Sigmoid colon (tissue), 7 donors: ENCODE data around the gene CYP4F11. TPM values are rescaled to one million over a fixed set of nuclear protein-coding genes. Genes with fewer than 3 reads are reported as not detected.

ENCODE experiments used
- DNase-seq: peaks from one replicate; pipeline ENCODE4 v3.0.0-alpha.2; 2019
- H3K27ac ChIP-seq, 4 donors: fragments of 200-600 bp; sonication (generic); one replicate each; pipeline ENCODE4 v1.5.1; 2016 to 2019; ENCODE audit warnings: mild to moderate bottlenecking in 1 of 4
- H3K27me3 ChIP-seq, 3 donors: fragments of 200-600 bp; sonication (generic); one replicate each; pipeline ENCODE4 v1.5.1; 2019; ENCODE audit warnings: mild to moderate bottlenecking in 1 of 3
- H3K36me3 ChIP-seq, 4 donors: fragments of 200-600 bp; sonication (generic); one replicate each; pipeline ENCODE4 v1.5.1; 2016 to 2019
- H3K4me1 ChIP-seq, 4 donors: fragments of 200-600 bp; sonication (generic); one replicate each; pipeline ENCODE4 v1.5.1; 2017 to 2019
- H3K4me3 ChIP-seq, 4 donors: fragments of 200-600 bp; sonication (generic); one replicate each; pipeline ENCODE4 v1.5.1; 2017 to 2019; ENCODE audit warnings: mild to moderate bottlenecking in 2 of 4, moderate library complexity in 1 of 4
- H3K9me3 ChIP-seq, 4 donors: fragments of 200-600 bp in 3 of 4; sonication (generic) in 3 of 4; one replicate each; pipeline versions ENCODE4 v1.5.1 to v1.6.1; 2013 to 2019
- CTCF ChIP-seq, 4 experiments: fragments of 450-650 bp in 3 of 4; fragments of 200-600 bp in 1 of 4; IDR thresholded peaks; one replicate each; pipeline ENCODE4 v1.5.1; 2016 to 2019; ENCODE audit warnings: antibody characterized with exemption in 4 of 4, mild to moderate bottlenecking in 3 of 4, moderate library complexity in 2 of 4
- EP300 ChIP-seq, 4 donors: sonication (generic); formaldehyde crosslinking; IDR thresholded peaks; one replicate each; pipeline ENCODE4 v1.6.1; 2017; ENCODE audit warnings: antibody characterized with exemption in 4 of 4
- POLR2A ChIP-seq, 2 donors: fragments of 450-650 bp; IDR thresholded peaks; one replicate each; pipeline ENCODE4 v1.6.1; 2016; ENCODE audit warnings: antibody characterized with exemption in 2 of 2, mild to moderate bottlenecking in 2 of 2, moderate library complexity in 2 of 2
- POLR2AphosphoS5 ChIP-seq, 4 donors: sonication (generic); formaldehyde crosslinking; IDR thresholded peaks; one replicate each; pipeline ENCODE4 v1.6.1; 2017; ENCODE audit warnings: antibody characterized with exemption in 4 of 4
- WGBS, 2 donors: extraction: QIAGEN DNeasy Blood & Tissue Kit; methylation state at CpG; one replicate each; pipeline ENCODE4 v1.1.7; 2013; 5-methylcytosine and 5-hydroxymethylcytosine counted together
- intact Hi-C: fragments of 100-400 bp; cut with DNase I; formaldehyde crosslinking; loops from one replicate; pipeline ENCODE4 v1.15.1; 2023
- polyA plus RNA-seq, 3 donors: library from polyadenylated mRNA; stranded (reverse); fragments of 200-250 nt; gene quantifications; one replicate each; pipeline ENCODE4 v1.2.3, GENCODE V29; 2013
- total RNA-seq, 4 donors: library from RNA; depleted of rRNA; stranded (reverse); fragments of >200 nt; gene quantifications; one replicate each; pipeline ENCODE4 v1.1.0, GENCODE V29; 2016
- donor health status: healthy with polysubstance abuse.
- donor health status: Bipolar disorder and iron deficiency.
- donor health status: healthy.

The CYP4F11 gene
- total and polyA plus RNA-seq, 7 donors = 0.10 to 1.8 (median 0.67) TPM; not detected in 3

- no peaks in the 10 kb centered on the region for H3K4me1 ChIP-seq
- intact Hi-C loops = no loop called here
- no peak overlapping the region for H3K4me3 ChIP-seq
- no peak overlapping the region for H3K27ac ChIP-seq
- 82 to 88% methylated on average over 4 of the region's 4 CpGs for WGBS, 2 donors
- H3K9me3 ChIP-seq = peaks cover 0 to 8% (median 6%) of the 10 kb centered on the region in 4 donors
- H3K36me3 ChIP-seq = no peaks in the 10 kb centered on the region
- no peak for TF ChIP-seq CTCF (IDR thresholded peaks at IDR 0.05)
- no peak for TF ChIP-seq POLR2A (IDR thresholded peaks at IDR 0.05)
- no peak for TF ChIP-seq EP300 (IDR thresholded peaks at IDR 0.05)
- TF ChIP-seq POLR2AphosphoS5 (IDR thresholded peaks at IDR 0.05) = no peak
- DNase-seq = no peak
- peaks cover 0 to 19% (median 7%) of the 10 kb centered on the region in 3 donors for H3K27me3 ChIP-seq
These were observed 15.1 kb downstream of the CYP4F11 start for GRCh38 chr19:15919243-15919642.

GRCh38 chr19:15915109-15915508 is 19.2 kb downstream of the CYP4F11 start:
- H3K27me3 ChIP-seq = peaks cover 8 to 57% (median 31%) of the 10 kb centered on the region in 3 donors

GRCh38 chr19:15913830-15914229 is 20.5 kb downstream of the CYP4F11 start:
- no peak overlapping the region for H3K4me3 ChIP-seq
- no peak for TF ChIP-seq POLR2AphosphoS5 (IDR thresholded peaks at IDR 0.05)
- no peak for TF ChIP-seq EP300 (IDR thresholded peaks at IDR 0.05)
- TF ChIP-seq CTCF (IDR thresholded peaks at IDR 0.05) = no peak
- TF ChIP-seq POLR2A (IDR thresholded peaks at IDR 0.05) = no peak
- no peaks in the 10 kb centered on the region for H3K36me3 ChIP-seq
- no peak overlapping the region for H3K27ac ChIP-seq
- H3K27me3 ChIP-seq = peaks cover 8 to 69% (median 31%) of the 10 kb centered on the region in 3 donors
- DNase-seq = no peak
- intact Hi-C loops = no loop called here
- 90 to 96% methylated on average over 8 of the region's 8 CpGs for WGBS, 2 donors
- H3K4me1 ChIP-seq = peaks cover 0 to 7% (median 2%) of the 10 kb centered on the region in 4 donors
- H3K9me3 ChIP-seq = peaks cover 0 to 8% (median 8%) of the 10 kb centered on the region in 4 donors

More at GRCh38 chr19:15915109-15915508, 19.2 kb downstream of the CYP4F11 start:
- no peak for DNase-seq
- TF ChIP-seq EP300 (IDR thresholded peaks at IDR 0.05) (no peak), CTCF (IDR thresholded peaks at IDR 0.05) (no peak), POLR2AphosphoS5 (IDR thresholded peaks at IDR 0.05) (no peak), POLR2A (IDR thresholded peaks at IDR 0.05) (no peak)
- no peak overlapping the region for H3K27ac ChIP-seq
- no peaks in the 10 kb centered on the region for H3K36me3 ChIP-seq
- peaks cover 0 to 7% (median 2%) of the 10 kb centered on the region in 4 donors for H3K4me1 ChIP-seq
- H3K9me3 ChIP-seq = peaks cover 0 to 8% (median 8%) of the 10 kb centered on the region in 4 donors
- WGBS, 2 donors = 94% methylated on average over 2 of the region's 2 CpGs
- no peak overlapping the region for H3K4me3 ChIP-seq
- intact Hi-C loops = no loop called here

- H3K4me3 ChIP-seq = no peak overlapping the region
- peaks cover 0 to 8% (median 8%) of the 10 kb centered on the region in 4 donors for H3K9me3 ChIP-seq
- peaks cover 8 to 74% (median 31%) of the 10 kb centered on the region in 3 donors for H3K27me3 ChIP-seq
- DNase-seq = no peak
- TF ChIP-seq EP300 (IDR thresholded peaks at IDR 0.05) = no peak
- no peak for TF ChIP-seq POLR2AphosphoS5 (IDR thresholded peaks at IDR 0.05)
- TF ChIP-seq CTCF (IDR thresholded peaks at IDR 0.05) = no peak
- TF ChIP-seq POLR2A (IDR thresholded peaks at IDR 0.05) = no peak
- peaks cover 0 to 7% (median 2%) of the 10 kb centered on the region in 4 donors for H3K4me1 ChIP-seq
- H3K27ac ChIP-seq = no peak overlapping the region
- 65 to 78% methylated on average over 6 of the region's 6 CpGs for WGBS, 2 donors
- intact Hi-C loops = no loop called here
- H3K36me3 ChIP-seq = no peaks in the 10 kb centered on the region
These were observed 20.9 kb downstream of the CYP4F11 start for GRCh38 chr19:15913384-15913783.
